ENCODE results near the gene PIGQ. TPM values are rescaled to one million over a fixed set of nuclear protein-coding genes. Genes with fewer than 3 reads are reported as not detected.

Gene PIGQ
- total RNA-seq, 4 donors from 2014 or later = 15.9 to 24.0 (median 20.4) TPM

DNA sequence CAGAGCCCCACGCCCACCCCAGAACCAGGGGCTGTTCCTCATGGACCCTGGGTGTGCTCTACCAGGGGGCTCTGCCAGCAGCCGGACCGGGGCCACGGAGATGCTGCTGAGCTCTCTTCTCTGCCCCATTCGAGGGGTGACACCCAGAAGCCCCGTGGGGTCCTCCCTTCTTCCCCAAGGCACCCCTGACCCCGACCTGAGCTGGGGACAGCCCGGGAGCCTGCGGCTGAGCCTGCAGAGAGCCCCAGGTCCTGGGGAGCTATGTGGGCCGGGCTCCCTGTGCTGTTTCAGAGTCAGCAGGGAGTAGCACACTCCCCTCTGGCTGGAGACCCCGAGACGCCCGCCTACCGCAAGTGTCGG lies 10.8 kb upstream of the PIGQ start:
- intact Hi-C loops (cut with DNase I) = no loop called here
- Histone ChIP-seq H3K27me3 (peaks cover 13 to 71% (median 21%) of the 10 kb centered on the region in 4 donors), H3K4me3 (no peak overlapping the region), H3K4me1 (peaks cover 7 to 40% (median 17%) of the 10 kb centered on the region in 3 donors), H3K9me3 (no peaks in the 10 kb centered on the region), H3K36me3 (peaks cover 0 to 3% (median 0%) of the 10 kb centered on the region in 3 donors), H3K27ac (no peak overlapping the region)
- WGBS, 2 donors = no CpG with 5 or more reads among the region's 15 CpGs
- TF ChIP-seq, protein P1, sequence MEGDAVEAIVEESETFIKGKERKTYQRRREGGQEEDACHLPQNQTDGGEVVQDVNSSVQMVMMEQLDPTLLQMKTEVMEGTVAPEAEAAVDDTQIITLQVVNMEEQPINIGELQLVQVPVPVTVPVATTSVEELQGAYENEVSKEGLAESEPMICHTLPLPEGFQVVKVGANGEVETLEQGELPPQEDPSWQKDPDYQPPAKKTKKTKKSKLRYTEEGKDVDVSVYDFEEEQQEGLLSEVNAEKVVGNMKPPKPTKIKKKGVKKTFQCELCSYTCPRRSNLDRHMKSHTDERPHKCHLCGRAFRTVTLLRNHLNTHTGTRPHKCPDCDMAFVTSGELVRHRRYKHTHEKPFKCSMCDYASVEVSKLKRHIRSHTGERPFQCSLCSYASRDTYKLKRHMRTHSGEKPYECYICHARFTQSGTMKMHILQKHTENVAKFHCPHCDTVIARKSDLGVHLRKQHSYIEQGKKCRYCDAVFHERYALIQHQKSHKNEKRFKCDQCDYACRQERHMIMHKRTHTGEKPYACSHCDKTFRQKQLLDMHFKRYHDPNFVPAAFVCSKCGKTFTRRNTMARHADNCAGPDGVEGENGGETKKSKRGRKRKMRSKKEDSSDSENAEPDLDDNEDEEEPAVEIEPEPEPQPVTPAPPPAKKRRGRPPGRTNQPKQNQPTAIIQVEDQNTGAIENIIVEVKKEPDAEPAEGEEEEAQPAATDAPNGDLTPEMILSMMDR (IDR thresholded peaks at IDR 0.05) = no peak
- no peak for TF ChIP-seq POLR2A (IDR thresholded peaks at IDR 0.05)
- no peak for DNase-seq

DNA sequence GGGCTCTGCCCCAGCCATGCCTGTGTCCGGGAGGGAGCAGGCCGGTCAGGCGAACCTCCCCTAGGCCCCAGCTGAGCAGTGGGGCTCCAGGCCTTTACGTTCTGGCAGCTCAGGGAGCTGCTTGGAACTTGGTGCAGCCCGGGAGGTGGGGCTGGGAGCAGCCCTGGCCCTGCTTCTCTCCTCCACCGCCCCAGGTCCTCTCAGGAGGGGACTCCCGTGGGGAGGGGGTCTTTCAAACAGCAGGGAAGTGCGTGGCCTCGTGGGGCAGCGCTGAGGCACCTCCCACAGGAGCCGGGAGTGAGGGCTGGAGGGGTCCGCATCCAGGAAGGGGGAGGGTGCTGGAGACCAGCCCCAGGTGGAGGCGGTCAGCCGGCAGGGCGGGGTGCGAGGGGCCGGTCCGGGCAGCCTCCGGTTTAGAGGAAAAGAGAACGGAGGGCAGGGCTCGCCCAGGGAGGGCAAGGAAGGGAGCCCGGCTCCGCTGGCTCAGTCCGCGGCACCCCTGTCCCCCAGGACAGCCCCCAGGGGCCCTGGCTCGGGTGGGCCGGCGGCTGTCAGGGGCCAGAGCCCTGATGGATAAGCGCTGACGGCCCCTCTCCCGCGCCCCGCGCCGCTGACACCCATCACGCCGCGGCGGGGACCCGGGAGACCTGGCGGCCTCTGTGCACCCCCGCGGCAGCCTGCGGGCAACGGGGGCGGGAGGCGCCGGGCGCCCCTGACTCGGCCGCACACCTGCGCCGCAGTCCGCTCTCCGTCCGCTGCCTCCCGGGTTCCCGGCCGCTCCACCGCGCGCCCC lies 10.2 kb upstream of the PIGQ start:
- 20% methylated on average over 1 of the region's 62 CpGs; no CpG with 5 or more reads in 1 of the 2 donors for WGBS, 2 donors
- Histone ChIP-seq H3K4me1 (peaks cover 7 to 34% (median 16%) of the 10 kb centered on the region in 3 donors), H3K9me3 (no peaks in the 10 kb centered on the region), H3K27me3 (peaks cover 13 to 77% (median 21%) of the 10 kb centered on the region in 4 donors), H3K4me3 (peak overlapping the region in 1 of 4 donors; percentile 53), H3K27ac (no peak overlapping the region), H3K36me3 (no peaks in the 10 kb centered on the region)
- TF ChIP-seq, protein P1 (IDR thresholded peaks at IDR 0.05) = no peak
- TF ChIP-seq POLR2A (IDR thresholded peaks at IDR 0.05) = no peak
- DNase-seq = no peak
- intact Hi-C loops (cut with DNase I) = no loop called here

DNA sequence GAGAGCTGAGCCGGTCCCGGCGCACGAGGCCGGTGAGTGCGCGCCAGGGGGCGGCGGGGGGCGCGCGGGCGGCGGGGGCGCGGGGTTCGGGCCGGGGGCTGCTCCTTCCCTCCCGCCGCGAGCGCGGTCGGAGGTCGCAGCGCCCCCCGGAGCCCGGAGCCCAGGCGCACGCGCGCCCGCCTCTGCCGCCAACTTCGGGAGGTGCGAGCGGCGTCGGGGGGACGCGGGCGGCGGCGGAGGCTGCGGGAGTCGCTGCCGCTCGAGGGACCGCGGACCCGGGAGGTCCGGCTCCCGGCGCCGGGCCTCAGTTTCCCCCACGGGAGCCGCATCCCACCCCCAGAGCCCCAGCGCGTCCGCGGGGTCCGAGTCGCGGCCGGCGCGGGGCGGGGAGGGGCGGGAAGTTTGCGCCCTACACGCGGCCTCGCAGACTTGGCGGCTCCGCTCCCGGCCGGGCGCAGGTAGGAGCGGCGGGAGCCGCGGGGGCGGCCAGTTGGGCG lies 9.5 kb upstream of the PIGQ start, which contains the start of gene PRR35:
Gene PRR35, plus strand, starts transcription at position 191 of the 497 bp plus-strand sequence. CDS start 2,901 bp downstream, outside the sequence.
- intact Hi-C loops (cut with DNase I) = no loop called here
- no CpG with 5 or more reads among the region's 84 CpGs for WGBS, 2 donors
- peak within 1 kb of the TSS in 2 of 4 donors; percentile 30 to 53 for H3K4me3 ChIP-seq

DNA sequence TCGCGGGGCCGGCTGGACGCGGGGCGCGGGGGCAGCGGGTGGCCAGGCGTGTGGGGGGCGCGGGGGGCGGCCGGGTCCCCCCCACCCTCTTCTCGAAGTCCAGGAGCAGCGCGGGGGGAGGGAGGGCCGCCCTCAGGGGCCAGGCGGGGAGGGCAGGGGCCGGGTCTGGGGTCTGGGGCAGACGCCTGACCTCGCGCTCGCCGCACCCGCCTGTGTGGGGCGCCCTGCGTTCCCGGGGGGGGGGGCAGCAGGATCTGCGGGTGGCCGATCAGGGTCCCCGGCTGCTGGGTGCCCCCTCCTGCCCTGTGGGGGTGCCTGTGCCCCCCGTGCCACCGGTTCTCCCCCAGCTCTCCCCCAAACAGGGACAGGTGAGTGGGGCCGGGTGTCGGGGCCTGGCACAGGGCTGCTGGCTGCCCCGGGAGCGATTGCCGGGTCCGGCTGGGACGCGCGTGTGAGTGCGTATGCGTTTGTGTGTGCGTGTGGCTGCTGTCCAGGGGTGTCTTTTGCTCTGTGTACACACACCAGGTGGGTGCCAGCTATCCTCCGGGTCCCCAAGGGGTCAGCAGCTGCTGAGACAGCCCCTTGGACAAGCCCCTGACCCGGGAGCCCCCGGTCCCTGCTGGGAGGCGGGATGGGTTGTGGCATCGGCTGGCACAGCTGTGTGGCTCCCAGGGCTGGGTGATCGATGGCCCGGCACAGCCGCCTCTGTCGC lies 8.9 kb upstream of the PIGQ start:
- 49% methylated on average over 10 of the region's 54 CpGs; no CpG with 5 or more reads in 1 of the 2 donors for WGBS, 2 donors
- no peak overlapping the region for H3K27ac ChIP-seq
- peaks cover 13 to 87% (median 21%) of the 10 kb centered on the region in 4 donors for H3K27me3 ChIP-seq
- peaks cover 6 to 34% (median 13%) of the 10 kb centered on the region in 3 donors for H3K4me1 ChIP-seq
- no peak for DNase-seq
- no peak for TF ChIP-seq POLR2A (IDR thresholded peaks at IDR 0.05)
- TF ChIP-seq, protein P1 (IDR thresholded peaks at IDR 0.05) = no peak
- intact Hi-C loops (cut with DNase I) = no loop called here
- H3K4me3 ChIP-seq = peak overlapping the region in 2 of 4 donors; percentile 30 to 53
- no peaks in the 10 kb centered on the region for H3K9me3 ChIP-seq
- H3K36me3 ChIP-seq = no peaks in the 10 kb centered on the region

More for the DNA sequence above, 9.5 kb upstream of the PIGQ start, which contains the start of gene PRR35:
- Histone ChIP-seq H3K9me3 (no peaks in the 10 kb centered on the region), H3K27ac (no peak within 1 kb of the TSS), H3K4me1 (peaks cover 7 to 32% (median 13%) of the 10 kb centered on the region in 3 donors), H3K36me3 (no peaks in the 10 kb centered on the region), H3K27me3 (peaks cover 13 to 83% (median 21%) of the 10 kb centered on the region in 4 donors)
- TF ChIP-seq, protein P1 (IDR thresholded peaks at IDR 0.05) = no peak
- no peak for TF ChIP-seq POLR2A (IDR thresholded peaks at IDR 0.05)
- no peak for DNase-seq
